HG03066 (cell line): ENCODE data around the gene RBMS2.
"Not testable (repeated sequence)": the region's sequence is repeated elsewhere in the genome, so short reads cannot be mapped to it uniquely, and the experiment has no call there.

Source experiments
- ATAC-seq: cut with Tn5 transposase; IDR thresholded peaks from one replicate; pipeline ENCODE4 v1.9.1; 2021; ENCODE audit warnings: low read depth; ENCODE audit not compliant: unreplicated experiment

Gene RBMS2

GRCh38 chr12:56510786-56511185 lies 10.8 kb upstream of the RBMS2 start:
- no peak for ATAC-seq

- not testable (repeated sequence) for ATAC-seq
These were observed 7.7 kb upstream of the RBMS2 start for GRCh38 chr12:56514014-56514318.

GRCh38 chr12:56517854-56518253 lies 3.8 kb upstream of the RBMS2 start:
- no peak for ATAC-seq

- no peak for ATAC-seq
These were observed 3.0 kb upstream of the RBMS2 start for GRCh38 chr12:56518570-56518969.

GRCh38 chr12:56520048-56520447 lies 1.6 kb upstream of the RBMS2 start:
- ATAC-seq: no peak

GRCh38 chr12:56520506-56520905 lies 1.1 kb upstream of the RBMS2 start:
- ATAC-seq: no peak

GRCh38 chr12:56521209-56521589 lies 421 bp upstream of the RBMS2 start:
- no peak for ATAC-seq

GRCh38 chr12:56522411-56523193 lies 982 bp downstream of the RBMS2 start:
- ATAC-seq: no peak

GRCh38 chr12:56528846-56529245 lies 7.2 kb downstream of the RBMS2 start:
- ATAC-seq: no peak

GRCh38 chr12:56529656-56530055 lies 8.0 kb downstream of the RBMS2 start:
- no peak for ATAC-seq

GRCh38 chr12:56530390-56531055 lies 8.9 kb downstream of the RBMS2 start:
- ATAC-seq: no peak

GRCh38 chr12:56537546-56537945 lies 15.9 kb downstream of the RBMS2 start:
- no peak for ATAC-seq

GRCh38 chr12:56541631-56542030 lies 20.0 kb downstream of the RBMS2 start:
- ATAC-seq: no peak

- ATAC-seq: no peak
These were observed 20.5 kb downstream of the RBMS2 start for GRCh38 chr12:56542164-56542563.

GRCh38 chr12:56545023-56545604 lies 23.5 kb downstream of the RBMS2 start:
- no peak for ATAC-seq

- ATAC-seq: no peak
These were observed 25.1 kb downstream of the RBMS2 start for GRCh38 chr12:56546680-56547079.

- no peak for ATAC-seq
These were observed 29.4 kb downstream of the RBMS2 start for GRCh38 chr12:56551070-56551469.

- ATAC-seq: peak; percentile 77
These were observed 44.0 kb downstream of the RBMS2 start for GRCh38 chr12:56565510-56566101.

- no peak for ATAC-seq
These were observed 46.5 kb downstream of the RBMS2 start for GRCh38 chr12:56568146-56568545.

- no peak for ATAC-seq
These were observed 49.5 kb downstream of the RBMS2 start for GRCh38 chr12:56571121-56571520.

- no peak for ATAC-seq
These were observed 50.7 kb downstream of the RBMS2 start for GRCh38 chr12:56572288-56572687.

GRCh38 chr12:56574210-56574609 lies 52.6 kb downstream of the RBMS2 start:
- ATAC-seq: no peak
